H1 (cell line): Measurements from ENCODE around the gene KIF26B. TPM values are rescaled to one million over a fixed set of nuclear protein-coding genes. Genes with fewer than 3 reads are reported as not detected.

ENCODE experiments used
- CTCF ChIA-PET: fragments of 300-600 bp; sonication (Branson Sonifier 250); formaldehyde crosslinking; loops from one replicate; lab custom pipeline; 2021; ENCODE audit not compliant: partially characterized antibody; lab: Charles Lee
- POLR2A ChIA-PET: fragments of 300-600 bp; sonication (Branson Sonifier 250); formaldehyde crosslinking; loops from one replicate; lab custom pipeline; 2021; ENCODE audit warnings: inconsistent platforms; ENCODE audit not compliant: partially characterized antibody; lab: Charles Lee
- DNase-seq, 2 experiments: peaks; one replicate each; pipeline versions ENCODE4 v3.0.0 to v3.0.0-alpha.2; 2010 to 2022; ENCODE audit warnings: low spot score in 2 of 2, low read depth in 1 of 2, mixed read lengths in 1 of 2
- FAIRE-seq: peaks from 2 replicates; lab custom pipeline; 2011; peaks lifted over from hg19 to GRCh38; lab: Jason Lieb, UNC
- H2AFZ ChIP-seq: 2 replicates; pipeline ENCODE4 v1.8.1; 2012; ENCODE audit warnings: low read length, inconsistent platforms
- H2AK5ac ChIP-seq: 2 replicates; pipeline ENCODE4 v1.6.1; 2013; ENCODE audit warnings: low read depth, low read length
- H2BK120ac ChIP-seq: replicated peaks from 2 replicates; pipeline ENCODE3; 2013; ENCODE audit warnings: low read depth, low read length, inconsistent platforms
- H2BK12ac ChIP-seq: 2 replicates; pipeline ENCODE4 v1.6.1; 2013; ENCODE audit warnings: low read depth, low read length
- H2BK15ac ChIP-seq: 2 replicates; pipeline ENCODE4 v1.6.1; 2013; ENCODE audit warnings: low read length
- H2BK20ac ChIP-seq: 2 replicates; pipeline ENCODE4 v1.6.1; 2013; ENCODE audit warnings: low read length
- H2BK5ac ChIP-seq: 2 replicates; pipeline ENCODE4 v1.6.1; 2013; ENCODE audit warnings: low read depth, low read length
- H3K14ac ChIP-seq: 2 replicates; pipeline ENCODE4 v1.6.1; 2013; ENCODE audit warnings: inconsistent platforms; ENCODE audit not compliant: insufficient read length
- H3K18ac ChIP-seq: 2 replicates; pipeline ENCODE4 v1.6.1; 2013; ENCODE audit warnings: low read length; ENCODE audit errors: extremely low read depth
- H3K23ac ChIP-seq: 2 replicates; pipeline ENCODE4 v1.6.1; 2013; ENCODE audit warnings: inconsistent platforms; ENCODE audit not compliant: insufficient read length
- H3K23me2 ChIP-seq: 2 replicates; pipeline ENCODE4 v1.6.1; 2013; ENCODE audit warnings: low read depth, low read length
- H3K27ac ChIP-seq: 2 replicates; pipeline ENCODE4 v1.6.1; 2011; ENCODE audit warnings: low read depth, low read length, inconsistent platforms
- H3K27me3 ChIP-seq, 4 experiments: replicated peaks in 1 of 4; 1 replicate in 1 of 4; 2 replicates in 3 of 4; pipeline versions ENCODE4 v1.6.1 to v1.8.1; 2011 to 2013; ENCODE audit warnings: low read length in 3 of 4, mild to moderate bottlenecking in 3 of 4, inconsistent platforms in 2 of 4, mixed read lengths in 2 of 4, moderate library complexity in 1 of 4; ENCODE audit not compliant: control insufficient read depth in 3 of 4, insufficient read depth in 3 of 4; ENCODE audit errors: extremely low read depth in 1 of 4
- H3K36me3 ChIP-seq, 4 experiments: 2 replicates each; pipeline versions ENCODE4 v1.6.1 to v1.8.1; 2011 to 2013; ENCODE audit warnings: mild to moderate bottlenecking in 4 of 4, low read length in 3 of 4, moderate library complexity in 2 of 4, control low read depth in 1 of 4, inconsistent platforms in 1 of 4; ENCODE audit not compliant: insufficient read depth in 4 of 4, control insufficient read depth in 2 of 4
- H3K4ac ChIP-seq: replicated peaks from 2 replicates; pipeline ENCODE3; 2013; ENCODE audit warnings: low read length, low read depth, mixed read lengths, inconsistent platforms; ENCODE audit not compliant: insufficient read length
- H3K4me1 ChIP-seq, 4 experiments: replicated peaks in 1 of 4; 1 replicate in 1 of 4; 2 replicates in 3 of 4; pipeline versions ENCODE4 v1.6.1 to v1.8.1; 2011 to 2013; ENCODE audit warnings: low read length in 3 of 4, inconsistent platforms in 2 of 4, mixed read lengths in 1 of 4; ENCODE audit not compliant: insufficient read depth in 4 of 4, control insufficient read depth in 3 of 4
- H3K4me2 ChIP-seq, 2 experiments: 2 replicates each; pipeline versions ENCODE4 v1.6.1 to v1.8.1; 2011 to 2013; ENCODE audit warnings: low read depth in 2 of 2, low read length in 2 of 2, control low read depth in 1 of 2, inconsistent platforms in 1 of 2, mild to moderate bottlenecking in 1 of 2; ENCODE audit not compliant: insufficient read depth in 1 of 2
- H3K4me3 ChIP-seq, 4 experiments: fragments of 200-600, 300-600 bp in 1 of 4; sonication (generic), shearing (Covaris generic), sonication (Bioruptor Twin) in 1 of 4; 2 replicates each; pipeline versions ENCODE4 v1.5.1 to v1.8.1; 2011 to 2016; ENCODE audit warnings: low read length in 4 of 4, low read depth in 3 of 4, control low read depth in 2 of 4, inconsistent platforms in 2 of 4, mild to moderate bottlenecking in 2 of 4, mixed read lengths in 1 of 4, moderate library complexity in 1 of 4; ENCODE audit not compliant: insufficient read depth in 2 of 4; ENCODE audit errors: extremely low read depth in 1 of 4
- H3K56ac ChIP-seq: replicated peaks from 2 replicates; pipeline ENCODE3; 2013; ENCODE audit warnings: low read depth, mild to moderate bottlenecking, mixed read lengths, low read length, inconsistent platforms; ENCODE audit not compliant: insufficient read length
- H3K79me1 ChIP-seq: 2 replicates; pipeline ENCODE4 v1.6.1; 2013; ENCODE audit warnings: low read depth, low read length, control low read depth
- H3K79me2 ChIP-seq, 2 experiments: 2 replicates each; pipeline versions ENCODE4 v1.6.1 to v1.8.1; 2012 to 2013; ENCODE audit warnings: low read length in 2 of 2, mild to moderate bottlenecking in 2 of 2, inconsistent platforms in 1 of 2; ENCODE audit not compliant: insufficient read depth in 2 of 2, control insufficient read depth in 1 of 2
- H3K9ac ChIP-seq, 4 experiments: replicated peaks in 1 of 4; 1 replicate in 1 of 4; 2 replicates in 3 of 4; pipeline versions ENCODE4 v1.6.1 to v1.8.1; 2011 to 2013; ENCODE audit warnings: low read depth in 3 of 4, low read length in 3 of 4, control low read depth in 2 of 4, mild to moderate bottlenecking in 2 of 4, moderate library complexity in 2 of 4, inconsistent platforms in 1 of 4; ENCODE audit errors: extremely low read depth in 1 of 4
- H3K9me3 ChIP-seq, 2 experiments: 2 replicates each; pipeline versions ENCODE4 v1.6.1 to v1.8.1; 2012 to 2013; ENCODE audit warnings: mild to moderate bottlenecking in 2 of 2, moderate library complexity in 2 of 2, control low read depth in 1 of 2, inconsistent platforms in 1 of 2, low read depth in 1 of 2, low read length in 1 of 2, mixed read lengths in 1 of 2; ENCODE audit not compliant: insufficient read depth in 2 of 2
- H4K20me1 ChIP-seq, 2 experiments: replicated peaks in 1 of 2; 2 replicates each; pipeline versions ENCODE3 to v1.8.1; 2011 to 2013; ENCODE audit warnings: inconsistent platforms in 2 of 2, low read length in 2 of 2, mild to moderate bottlenecking in 1 of 2; ENCODE audit not compliant: insufficient read depth in 2 of 2, control insufficient read depth in 1 of 2
- H4K5ac ChIP-seq: 2 replicates; pipeline ENCODE4 v1.6.1; 2013; ENCODE audit warnings: low read length, low read depth, mixed read lengths, inconsistent platforms; ENCODE audit not compliant: insufficient read length
- H4K8ac ChIP-seq: 2 replicates; pipeline ENCODE4 v1.8.0; 2013; ENCODE audit warnings: mild to moderate bottlenecking, moderate library complexity, low read length, inconsistent platforms; ENCODE audit not compliant: insufficient read depth; ENCODE audit errors: extremely low read depth
- H4K91ac ChIP-seq: replicated peaks from 2 replicates; pipeline ENCODE3; 2013; ENCODE audit warnings: low read length, mixed read lengths, inconsistent platforms; ENCODE audit not compliant: insufficient read length
- BACH1 ChIP-seq: IDR thresholded peaks from 2 replicates; pipeline ENCODE4 v1.6.1; 2012; ENCODE audit warnings: low read length, improper control_type of control experiment
- CBX5 ChIP-seq: fragments of 300-800, 300-1000 bp; sonication (generic); IDR thresholded peaks from 2 replicates; pipeline ENCODE4 v1.7.1; 2016; ENCODE audit warnings: antibody characterized with exemption, low read length, low read depth
- CBX8 ChIP-seq: fragments of 300-800, 300-1000 bp; sonication (generic); IDR thresholded peaks from 2 replicates; pipeline ENCODE4 v1.7.1; 2016; ENCODE audit warnings: low read depth, low read length, borderline replicate concordance
- CTBP2 ChIP-seq: IDR thresholded peaks from 2 replicates; pipeline ENCODE4 v1.7.0; 2011; ENCODE audit warnings: borderline replicate concordance, mild to moderate bottlenecking, moderate library complexity, mixed read lengths, low read length; ENCODE audit not compliant: insufficient read depth, insufficient read length
- FOSL1 ChIP-seq: IDR thresholded peaks from 2 replicates; pipeline ENCODE4 v1.6.1; 2011; ENCODE audit warnings: mild to moderate bottlenecking, low read depth, low read length, moderate library complexity; ENCODE audit not compliant: insufficient read depth
- KDM5A ChIP-seq: fragments of 200-600 bp; IDR thresholded peaks from 2 replicates; pipeline ENCODE4 v1.7.1; 2012; ENCODE audit warnings: mild to moderate bottlenecking, low read length, inconsistent platforms, mixed read lengths
- MAFK ChIP-seq: IDR thresholded peaks from 2 replicates; pipeline ENCODE4 v1.6.1; 2012; ENCODE audit warnings: low read depth, mild to moderate bottlenecking, improper control_type of control experiment, low read length
- NRF1 ChIP-seq: IDR thresholded peaks from 2 replicates; pipeline ENCODE4 v1.6.1; 2011; ENCODE audit warnings: mild to moderate bottlenecking, low read depth, low read length, improper control_type of control experiment
- RAD21 ChIP-seq, 2 experiments: IDR thresholded peaks in 1 of 2; conservative IDR thresholded peaks in 1 of 2; 2 replicates each; pipeline ENCODE4 v1.6.1; 2011; ENCODE audit warnings: low read depth in 2 of 2, low read length in 2 of 2, improper control_type of control experiment in 1 of 2, inconsistent platforms in 1 of 2, mild to moderate bottlenecking in 1 of 2, moderate library complexity in 1 of 2
- RFX5 ChIP-seq: IDR thresholded peaks from 2 replicates; pipeline ENCODE4 v1.6.1; 2011; ENCODE audit warnings: low read depth, low read length, improper control_type of control experiment, borderline replicate concordance
- SP2 ChIP-seq: IDR thresholded peaks from 2 replicates; pipeline ENCODE4 v1.6.1; 2012; ENCODE audit warnings: mild to moderate bottlenecking, low read length, inconsistent platforms
- SUZ12 ChIP-seq: fragments of 200-600 bp; sonication (generic); IDR thresholded peaks from 2 replicates; pipeline ENCODE4 v1.6.1; 2012; ENCODE audit warnings: mild to moderate bottlenecking, inconsistent platforms, low read length, moderate library complexity, mixed read lengths
- TAF7 ChIP-seq: optimal IDR thresholded peaks from 2 replicates; pipeline ENCODE3; 2011; ENCODE audit warnings: low read depth, mild to moderate bottlenecking, inconsistent platforms, low read length, moderate library complexity, borderline replicate concordance
- TCF12 ChIP-seq: IDR thresholded peaks from 2 replicates; pipeline ENCODE4 v1.6.1; 2011; ENCODE audit warnings: low read depth, mild to moderate bottlenecking, low read length
- ZNF274 ChIP-seq: IDR thresholded peaks from 2 replicates; pipeline ENCODE4 v1.7.0; 2012; ENCODE audit warnings: low read length, borderline replicate concordance; ENCODE audit errors: extremely low read depth
- WGBS, 2 experiments: shearing (Covaris generic) in 1 of 2; methylation state at CpG; one replicate each; pipeline versions ENCODE4 v1.1.6 to v1.1.7; 2013 to 2015; ENCODE audit warnings: low lambda C conversion rate in 2 of 2, mixed read lengths in 2 of 2, inconsistent platforms in 1 of 2, low coverage in 1 of 2, missing lambda C conversion rate in 1 of 2; ENCODE audit not compliant: insufficient replicate concordance in 2 of 2, insufficient coverage in 1 of 2, insufficient read length in 1 of 2; ENCODE audit errors: extremely low coverage in 1 of 2, missing lambda C conversion rate in 1 of 2; 5-methylcytosine and 5-hydroxymethylcytosine counted together
- polyA plus RNA-seq, 7 experiments: library from polyadenylated mRNA; depleted of rRNA in 3 of 7; stranded (reverse) in 5 of 7; unstranded in 2 of 7; fragments of >200 nt in 5 of 7; fragments of 200-250 nt in 2 of 7; gene quantifications; 1 replicate in 5 of 7; 2 replicates in 1 of 7; 4 replicates in 1 of 7; pipeline versions ENCODE4 v1.2.1 to v1.2.3, GENCODE V29; 2011 to 2013; ENCODE audit warnings: missing spikeins in 2 of 7, mixed read lengths in 2 of 7
- total RNA-seq: library from RNA; stranded (reverse); fragmentation: NEBNext Ultra II Directional; extraction: Animal tissue kit (Norgen Biotek cat#: 25700); gene quantifications from 2 replicates; pipeline ENCODE4 v1.2.1, GENCODE V29; 2021

KIF26B gene
- total and polyA plus RNA-seq, 2 of the 8 experiments (the other 6 are each of a cell fraction or from before 2014, with no cell fraction given) = 0.06 to 0.28 TPM

- Histone ChIP-seq H3K9me3 (no peaks in the 10 kb centered on the region), H2BK12ac (no peak overlapping the region), H4K8ac (no peak overlapping the region), H3K79me2 (no peaks in the 10 kb centered on the region), H4K20me1 (no peaks in the 10 kb centered on the region), H2AFZ (no peak overlapping the region), H3K79me1 (no peaks in the 10 kb centered on the region), H4K91ac (no peak overlapping the region), H2BK20ac (no peak overlapping the region), H3K23ac (no peak overlapping the region), H4K5ac (no peak overlapping the region), H3K4me3 (no peak overlapping the region), H2BK15ac (no peak overlapping the region), H3K14ac (no peak overlapping the region), H2AK5ac (no peak overlapping the region), H3K18ac (no peak overlapping the region), H3K36me3 (no peaks in the 10 kb centered on the region), H3K27me3 (no peaks in the 10 kb centered on the region), H2BK120ac (no peak overlapping the region), H2BK5ac (no peak overlapping the region), H3K9ac (no peak overlapping the region), H3K4me2 (no peak overlapping the region), H3K56ac (no peak overlapping the region), H3K23me2 (no peaks in the 10 kb centered on the region), H3K4ac (no peak overlapping the region), H3K27ac (no peak overlapping the region), H3K4me1 (no peaks in the 10 kb centered on the region)
- ChIA-PET CTCF (no interaction called here), POLR2A (no interaction called here)
- no peak for DNase-seq
- WGBS, 2 experiments = 91% methylated on average over 11 of the region's 11 CpGs; no CpG with 5 or more reads in 1 of the 2 experiments
- FAIRE-seq = no peak
- TF ChIP-seq CBX8 (no peak), KDM5A (no peak), SP2 (no peak), TCF12 (no peak), BACH1 (no peak), MAFK (no peak), CTBP2 (no peak), TAF7 (no peak), RAD21 (IDR thresholded peaks at IDR 0.05 in 1 of 2, conservative IDR thresholded peaks at IDR 0.05 in 1 of 2; ENCODE audit: low read depth in 2 of 2, low read length in 2 of 2) (no peak), CBX5 (no peak), RFX5 (no peak), FOSL1 (no peak), SUZ12 (no peak), ZNF274 (no peak), NRF1 (no peak)
Measured at GRCh38 chr1:245361065-245361464, 206.3 kb downstream of the KIF26B start.
